B cell (primary cell): ENCODE measurements around the gene SLC7A10. TPM values are rescaled to one million over a fixed set of nuclear protein-coding genes. Genes with fewer than 3 reads are reported as not detected.
A peak's percentile ranks its signal among the peaks of the same experiment; 100 is the strongest.

Experiments used
- ATAC-seq: fragments of 200-7000 bp; cut with Tn5 transposase; one replicate; pipeline ENCODE4 v1.10.0; 2021; ENCODE audit warnings: low read depth, mild to moderate bottlenecking, moderate number of reproducible peaks, moderate library complexity
- CTCF ChIA-PET: fragments of 350-600 bp; sonication (Branson Sonifier 250); formaldehyde crosslinking; loops from one replicate; lab custom pipeline; 2021; ENCODE audit warnings: antibody characterized with exemption, inconsistent platforms; lab: Charles Lee
- POLR2A ChIA-PET: fragments of 350-600 bp; sonication (Branson Sonifier 250); formaldehyde crosslinking; loops from one replicate; lab custom pipeline; 2021; ENCODE audit warnings: antibody characterized with exemption; lab: Charles Lee
- DNase-seq: peaks from one replicate; pipeline ENCODE4 v3.0.0; 2013
- H2AFZ ChIP-seq: 2 replicates; pipeline ENCODE4 v1.6.1; 2012; ENCODE audit warnings: mild to moderate bottlenecking, low read depth, low read length; ENCODE audit not compliant: insufficient read depth, poor library complexity, severe bottlenecking
- H3K27ac ChIP-seq, 2 donors: 1 replicate in 1 of 2; 2 replicates in 1 of 2; pipeline ENCODE4 v1.5.1; 2012 to 2013; ENCODE audit warnings: low read length in 2 of 2, mild to moderate bottlenecking in 2 of 2, moderate library complexity in 1 of 2
- H3K27me3 ChIP-seq, 4 experiments: fragments of 200-600 bp in 1 of 4; sonication (generic) in 1 of 4; replicated peaks in 1 of 4; 1 replicate in 2 of 4; 2 replicates in 2 of 4; pipeline versions ENCODE4 v1.6.1 to v1.7.0; 2013 to 2016; ENCODE audit warnings: low read length in 3 of 4, mild to moderate bottlenecking in 2 of 4, mixed read lengths in 1 of 4, moderate library complexity in 1 of 4; ENCODE audit not compliant: insufficient read depth in 4 of 4, control insufficient read depth in 3 of 4; ENCODE audit errors: control extremely low read depth in 1 of 4
- H3K36me3 ChIP-seq, 2 experiments: replicated peaks in 1 of 2; 1 replicate in 1 of 2; 2 replicates in 1 of 2; pipeline versions ENCODE4 v1.6.1 to v1.7.1; 2013; ENCODE audit warnings: low read length in 1 of 2; ENCODE audit not compliant: insufficient read depth in 2 of 2, control insufficient read depth in 1 of 2; ENCODE audit errors: control extremely low read depth in 1 of 2, extremely low read depth in 1 of 2
- H3K4me1 ChIP-seq, 2 donors: fragments of 200-600 bp in 1 of 2; sonication (generic) in 1 of 2; 1 replicate in 1 of 2; 2 replicates in 1 of 2; pipeline versions ENCODE4 v1.5.1 to v1.6.1; 2013 to 2017; ENCODE audit warnings: low read length in 2 of 2; ENCODE audit not compliant: control insufficient read depth in 2 of 2, insufficient read depth in 2 of 2
- H3K4me2 ChIP-seq: replicated peaks from 2 replicates; pipeline ENCODE3; 2012; ENCODE audit warnings: mild to moderate bottlenecking, low read depth, low read length; ENCODE audit not compliant: poor library complexity, severe bottlenecking
- H3K4me3 ChIP-seq, 5 experiments: fragments of 200-600 bp in 1 of 5; sonication (generic) in 1 of 5; 1 replicate in 3 of 5; 2 replicates in 2 of 5; pipeline versions ENCODE4 v1.5.1 to v1.7.0; 2011 to 2016; ENCODE audit warnings: low read length in 4 of 5, mild to moderate bottlenecking in 4 of 5, low read depth in 2 of 5, control low read depth in 1 of 5, moderate library complexity in 1 of 5; ENCODE audit not compliant: insufficient read depth in 1 of 5; ENCODE audit errors: control extremely low read depth in 1 of 5, extremely low read depth in 1 of 5
- H3K79me2 ChIP-seq: fragments of 200-600 bp; sonication (generic); one replicate; pipeline ENCODE4 v1.6.0; 2016; ENCODE audit warnings: low read length; ENCODE audit not compliant: control insufficient read depth, insufficient read depth
- H3K9ac ChIP-seq: fragments of 200-600 bp; sonication (generic); 2 replicates; pipeline ENCODE4 v1.6.1; 2017; ENCODE audit warnings: mild to moderate bottlenecking, low read length, moderate library complexity
- H3K9me3 ChIP-seq, 3 donors: one replicate each; pipeline versions ENCODE4 v1.6.1 to v1.7.1; 2013; ENCODE audit warnings: low read length in 2 of 3; ENCODE audit not compliant: control insufficient read depth in 2 of 3, insufficient read depth in 1 of 3; ENCODE audit errors: control extremely low read depth in 1 of 3
- H4K20me1 ChIP-seq: 2 replicates; pipeline ENCODE4 v1.6.0; 2012; ENCODE audit warnings: mild to moderate bottlenecking, low read length; ENCODE audit not compliant: insufficient read depth, control insufficient read depth, poor library complexity, severe bottlenecking
- H3K27ac Mint-ChIP-seq: one replicate; pipeline ENCODE4 v1.8.0; 2021; ENCODE audit warnings: mixed read lengths
- H3K27me3 Mint-ChIP-seq: one replicate; pipeline ENCODE4 v1.8.0; 2021; ENCODE audit warnings: mixed read lengths
- H3K4me1 Mint-ChIP-seq: one replicate; pipeline ENCODE4 v1.8.0; 2021; ENCODE audit warnings: mixed read lengths
- H3K4me3 Mint-ChIP-seq: one replicate; pipeline ENCODE4 v1.8.0; 2021; ENCODE audit warnings: mixed read lengths
- H3K9me3 Mint-ChIP-seq: one replicate; pipeline ENCODE4 v1.8.0; 2022; ENCODE audit warnings: mixed read lengths; ENCODE audit not compliant: insufficient read depth
- EZH2 ChIP-seq: IDR thresholded peaks from 2 replicates; pipeline ENCODE4 v1.6.1; 2012; ENCODE audit warnings: borderline replicate concordance, low read depth, mild to moderate bottlenecking, moderate library complexity, low read length; ENCODE audit not compliant: insufficient read depth, poor library complexity, severe bottlenecking
- WGBS: methylation state at CpG from one replicate; pipeline ENCODE4 v1.1.5; 2013; ENCODE audit warnings: missing lambda C conversion rate; ENCODE audit not compliant: insufficient coverage; 5-methylcytosine and 5-hydroxymethylcytosine counted together
- intact Hi-C: fragments of 100-400 bp; cut with micrococcal nuclease; formaldehyde crosslinking; loops from one replicate; pipeline ENCODE4 v1.10.0; 2022
- polyA plus RNA-seq: library from polyadenylated mRNA; depleted of rRNA; stranded (reverse); fragments of >200 nt; gene quantifications from 2 replicates; pipeline ENCODE4 v1.2.3, GENCODE V29; 2012
- total RNA-seq, 2 donors: library from RNA; stranded (reverse); fragments of 120-200 nt in 1 of 2; gene quantifications; 1 replicate in 1 of 2; 2 replicates in 1 of 2; pipeline versions ENCODE4 v1.2.3 to v1.2.4, GENCODE V29; 2013 to 2022
- TF ChIP-seq, protein P1 (sequence below): fragments of 200-600 bp; IDR thresholded peaks from one replicate; pipeline ENCODE4 v1.8.0; 2022; ENCODE audit warnings: antibody characterized with exemption, mild to moderate bottlenecking

SLC7A10 gene
- total and polyA plus RNA-seq, 2 donors (not counting 1 experiment from before 2014, with no cell fraction given) = not detected

- Mint-ChIP-seq H3K27ac (no peak overlapping the region), H3K9me3 (peaks cover 11% of the 10 kb centered on the region), H3K4me1 (peaks cover 8% of the 10 kb centered on the region), H3K27me3 (peaks cover 61% of the 10 kb centered on the region), H3K4me3 (peak overlapping the region; percentile 56)
- ChIA-PET POLR2A (no interaction called here), CTCF (interaction anchor here (1.2 kb wide), 1 partner anchor 188 kb away, joined by 3 read pairs; no protein-coding TSS in a partner anchor)
- H3K27me3 ChIP-seq = peaks cover 0 to 36% (median 21%) of the 10 kb centered on the region in 4 experiments
- peak overlapping the region; percentile 67 for H3K4me2 ChIP-seq
- peak overlapping the region; percentile 28 for H2AFZ ChIP-seq
- no peak for ATAC-seq
- no peak overlapping the region for H3K4me3 ChIP-seq
- no peaks in the 10 kb centered on the region for H3K79me2 ChIP-seq
- no peaks in the 10 kb centered on the region for H3K36me3 ChIP-seq
- WGBS = 10% methylated on average over 53 of the region's 66 CpGs
- H3K27ac ChIP-seq = no peak overlapping the region
- peaks cover 4 to 20% (median 17%) of the 10 kb centered on the region in 3 donors for H3K9me3 ChIP-seq
- H3K9ac ChIP-seq = no peak overlapping the region
- DNase-seq = no peak
- intact Hi-C loops = no loop called here
- TF ChIP-seq EZH2 = peak; percentile 11
- TF ChIP-seq, protein P1, sequence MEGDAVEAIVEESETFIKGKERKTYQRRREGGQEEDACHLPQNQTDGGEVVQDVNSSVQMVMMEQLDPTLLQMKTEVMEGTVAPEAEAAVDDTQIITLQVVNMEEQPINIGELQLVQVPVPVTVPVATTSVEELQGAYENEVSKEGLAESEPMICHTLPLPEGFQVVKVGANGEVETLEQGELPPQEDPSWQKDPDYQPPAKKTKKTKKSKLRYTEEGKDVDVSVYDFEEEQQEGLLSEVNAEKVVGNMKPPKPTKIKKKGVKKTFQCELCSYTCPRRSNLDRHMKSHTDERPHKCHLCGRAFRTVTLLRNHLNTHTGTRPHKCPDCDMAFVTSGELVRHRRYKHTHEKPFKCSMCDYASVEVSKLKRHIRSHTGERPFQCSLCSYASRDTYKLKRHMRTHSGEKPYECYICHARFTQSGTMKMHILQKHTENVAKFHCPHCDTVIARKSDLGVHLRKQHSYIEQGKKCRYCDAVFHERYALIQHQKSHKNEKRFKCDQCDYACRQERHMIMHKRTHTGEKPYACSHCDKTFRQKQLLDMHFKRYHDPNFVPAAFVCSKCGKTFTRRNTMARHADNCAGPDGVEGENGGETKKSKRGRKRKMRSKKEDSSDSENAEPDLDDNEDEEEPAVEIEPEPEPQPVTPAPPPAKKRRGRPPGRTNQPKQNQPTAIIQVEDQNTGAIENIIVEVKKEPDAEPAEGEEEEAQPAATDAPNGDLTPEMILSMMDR = no peak
- no peaks in the 10 kb centered on the region for H4K20me1 ChIP-seq
- H3K4me1 ChIP-seq = peaks cover 9 to 22% of the 10 kb centered on the region in 2 donors
These were observed 1.0 kb upstream of the SLC7A10 start for GRCh38 chr19:33226550-33227241.

DNA sequence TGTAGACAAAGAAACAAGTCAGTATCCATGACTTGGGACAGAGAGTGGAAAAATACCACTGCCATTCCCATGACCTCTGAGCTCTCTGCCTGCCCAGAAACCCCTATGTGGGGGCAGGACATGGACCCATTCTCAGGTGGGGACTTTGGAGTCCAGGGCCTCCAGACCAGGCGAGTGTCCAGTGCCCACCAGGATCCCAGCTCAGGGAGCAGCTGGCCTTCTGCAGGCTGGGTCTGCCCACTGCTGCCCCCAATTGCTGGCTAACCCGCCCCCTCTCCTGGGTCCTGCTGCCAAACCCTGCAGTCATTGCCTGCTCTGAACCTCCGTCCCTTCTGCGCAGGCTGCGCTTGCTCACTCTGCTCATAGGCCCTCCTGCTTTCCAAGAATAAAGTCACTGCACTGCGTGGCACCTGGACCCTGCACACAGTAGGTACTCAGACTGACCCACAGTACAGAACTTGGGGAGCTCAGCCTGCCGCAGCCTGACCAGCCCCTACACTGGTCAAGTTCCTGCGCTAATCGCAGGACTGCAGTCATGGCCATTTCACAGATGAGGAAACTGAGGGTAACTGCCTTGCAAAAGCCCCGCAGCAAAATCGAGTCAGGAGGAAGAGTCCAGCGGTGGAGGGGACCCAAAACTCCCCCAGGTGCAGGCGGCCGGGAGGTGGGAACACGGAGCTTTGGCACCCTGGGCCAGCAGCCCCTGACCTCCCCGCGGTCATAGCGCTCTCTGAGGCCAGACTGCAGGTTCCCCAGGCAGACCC is 774 bp downstream of the SLC7A10 start:
- Mint-ChIP-seq H3K27ac (no peak overlapping the region), H3K9me3 (peaks cover 11% of the 10 kb centered on the region), H3K27me3 (peaks cover 63% of the 10 kb centered on the region), H3K4me3 (peak overlapping the region; percentile 46), H3K4me1 (peaks cover 8% of the 10 kb centered on the region)
- Histone ChIP-seq H3K79me2 (no peaks in the 10 kb centered on the region), H2AFZ (no peak overlapping the region), H3K27ac (no peak overlapping the region), H3K36me3 (no peaks in the 10 kb centered on the region), H4K20me1 (no peaks in the 10 kb centered on the region), H3K9ac (no peak overlapping the region), H3K27me3 (peaks cover 0 to 39% (median 21%) of the 10 kb centered on the region in 4 experiments), H3K4me3 (no peak overlapping the region), H3K4me1 (peaks cover 9 to 22% of the 10 kb centered on the region in 2 donors), H3K9me3 (peaks cover 4 to 20% (median 17%) of the 10 kb centered on the region in 3 donors), H3K4me2 (peak overlapping the region; percentile 67)
- POLR2A ChIA-PET = no interaction called here
- CTCF ChIA-PET = interaction anchor here (1.1 kb wide), 1 partner anchor 12 kb away, joined by 3 read pairs; no protein-coding TSS in a partner anchor
- intact Hi-C loops = no loop called here
- TF ChIP-seq EZH2 = no peak
- TF ChIP-seq, protein P1 = no peak
- ATAC-seq (no peak), DNase-seq (no peak)
- WGBS = 70% methylated on average over 18 of the region's 18 CpGs
